Keratinocyte (primary cell): ENCODE results near the gene KIAA1217. TPM values are rescaled to one million over a fixed set of nuclear protein-coding genes. Genes with fewer than 3 reads are reported as not detected.

Experiments
- DNase-seq: peaks from one replicate; pipeline ENCODE4 v3.0.0-alpha.2; 2011; ENCODE audit warnings: low read depth, missing footprints, low spot score
- FAIRE-seq: peaks from 2 replicates; lab custom pipeline; 2011; peaks lifted over from hg19 to GRCh38; lab: Jason Lieb, UNC
- H2AFZ ChIP-seq: 2 replicates; pipeline ENCODE4 v1.6.0; 2012; ENCODE audit warnings: low read length, control low read depth, inconsistent platforms; ENCODE audit not compliant: control insufficient read depth
- H3K27ac ChIP-seq: 2 replicates; pipeline ENCODE4 v1.5.1; 2011; ENCODE audit warnings: low read length; ENCODE audit not compliant: control insufficient read depth, insufficient read depth
- H3K27me3 ChIP-seq: 3 replicates; pipeline ENCODE4 v1.6.0; 2011; ENCODE audit warnings: low read length; ENCODE audit not compliant: control insufficient read depth, insufficient read depth; ENCODE audit errors: extremely low read depth
- H3K36me3 ChIP-seq, 2 experiments: 2 replicates in 1 of 2; 3 replicates in 1 of 2; pipeline ENCODE4 v1.5.1; 2011; ENCODE audit warnings: low read length in 2 of 2, mild to moderate bottlenecking in 1 of 2; ENCODE audit not compliant: control insufficient read depth in 2 of 2, insufficient read depth in 2 of 2; ENCODE audit errors: extremely low read depth in 1 of 2
- H3K4me1 ChIP-seq: 3 replicates; pipeline ENCODE4 v1.5.1; 2011; ENCODE audit warnings: low read length; ENCODE audit not compliant: control insufficient read depth, insufficient read depth; ENCODE audit errors: extremely low read depth
- H3K4me2 ChIP-seq: 3 replicates; pipeline ENCODE4 v1.6.0; 2011; ENCODE audit warnings: low read depth, low read length; ENCODE audit not compliant: control insufficient read depth, insufficient read depth; ENCODE audit errors: extremely low read depth
- H3K4me3 ChIP-seq, 3 experiments: fragments of 200-600 bp in 1 of 3; sonication (generic) in 1 of 3; 2 replicates in 2 of 3; 3 replicates in 1 of 3; pipeline ENCODE4 v1.5.1; 2011 to 2016; ENCODE audit warnings: low read length in 3 of 3, mild to moderate bottlenecking in 3 of 3, control low read depth in 2 of 3, inconsistent platforms in 1 of 3, low read depth in 1 of 3, mixed read lengths in 1 of 3, mixed run types in 1 of 3, moderate library complexity in 1 of 3; ENCODE audit not compliant: control insufficient read depth in 2 of 3, insufficient read depth in 2 of 3; ENCODE audit errors: extremely low read depth in 1 of 3
- H3K79me2 ChIP-seq: 2 replicates; pipeline ENCODE4 v1.6.0; 2012; ENCODE audit warnings: low read length; ENCODE audit not compliant: control insufficient read depth, insufficient read depth
- H3K9ac ChIP-seq: 3 replicates; pipeline ENCODE4 v1.6.0; 2011; ENCODE audit warnings: low read length; ENCODE audit not compliant: control insufficient read depth, insufficient read depth; ENCODE audit errors: extremely low read depth
- H3K9me1 ChIP-seq: 3 replicates; pipeline ENCODE4 v1.6.0; 2011; ENCODE audit warnings: low read length; ENCODE audit not compliant: control insufficient read depth, insufficient read depth; ENCODE audit errors: extremely low read depth
- H3K9me3 ChIP-seq: 2 replicates; pipeline ENCODE4 v1.5.1; 2012; ENCODE audit warnings: low read depth, low read length; ENCODE audit not compliant: control insufficient read depth
- H4K20me1 ChIP-seq: 3 replicates; pipeline ENCODE4 v1.6.0; 2011; ENCODE audit warnings: low read length; ENCODE audit not compliant: control insufficient read depth, insufficient read depth; ENCODE audit errors: extremely low read depth
- CTCF ChIP-seq, 3 experiments: IDR thresholded peaks in 1 of 3; conservative IDR thresholded peaks in 1 of 3; optimal IDR thresholded peaks in 1 of 3; 2 replicates in 2 of 3; 3 replicates in 1 of 3; pipeline versions ENCODE3 to v1.5.1; 2011; ENCODE audit warnings: low read length in 3 of 3, mild to moderate bottlenecking in 3 of 3, moderate library complexity in 2 of 3, control low read depth in 1 of 3, inconsistent platforms in 1 of 3; ENCODE audit not compliant: insufficient read depth in 2 of 3; ENCODE audit errors: extremely low read depth in 1 of 3
- EZH2 ChIP-seq: IDR thresholded peaks from one replicate; pipeline ENCODE4 v1.6.1; 2012; ENCODE audit warnings: inconsistent platforms, mild to moderate bottlenecking, low read length, moderate library complexity
- dilution Hi-C: fragments of 300-500 bp; cut with MboI; formaldehyde crosslinking; loops from one replicate; pipeline ENCODE4 v1.7.0; 2020; ENCODE audit warnings: low sequenced_read_pairs; ENCODE audit not compliant: extremely low pct_ligation_motif_present
- polyA plus RNA-seq, 5 experiments: library from polyadenylated mRNA; depleted of rRNA in 3 of 5; stranded (reverse) in 3 of 5; stranded (forward) in 1 of 5; unstranded in 1 of 5; fragments of >200 nt; gene quantifications; 1 replicate in 1 of 5; 2 replicates in 3 of 5; 3 replicates in 1 of 5; pipeline versions ENCODE4 v1.2.1 to v1.2.3, GENCODE V29; 2011 to 2012; ENCODE audit warnings: missing spikeins in 2 of 5, low read depth in 1 of 5, low replicate concordance in 1 of 5

KIAA1217 gene
- polyA plus RNA-seq, 1 donor (not counting 4 experiments of a cell fraction or from before 2014, with no cell fraction given) = 10.4 TPM

- Histone ChIP-seq H3K4me1 (peaks cover 33% of the 10 kb centered on the region), H3K36me3 (no peaks in the 10 kb centered on the region), H3K27ac (peak overlapping the region; percentile 15), H3K9me3 (no peaks in the 10 kb centered on the region), H3K9me1 (no peaks in the 10 kb centered on the region), H3K27me3 (no peaks in the 10 kb centered on the region), H2AFZ (peak overlapping the region; percentile 88), H3K4me3 (no peak overlapping the region), H4K20me1 (no peaks in the 10 kb centered on the region), H3K4me2 (peak overlapping the region; percentile 61), H3K9ac (peak overlapping the region; percentile 25), H3K79me2 (no peaks in the 10 kb centered on the region)
- TF ChIP-seq EZH2 (no peak), CTCF (optimal IDR thresholded peaks at IDR 0.05 in 1 of 3, IDR thresholded peaks at IDR 0.05 in 1 of 3, conservative IDR thresholded peaks at IDR 0.05 in 1 of 3; ENCODE audit: extremely low read depth in 1 of 3, insufficient read depth in 2 of 3, low read length in 3 of 3) (peak in 1 of 3 experiments; percentile 42)
- dilution Hi-C loops = no loop called here
- peak; percentile 67 for DNase-seq
- FAIRE-seq = peak; percentile 87
These were observed 41.0 kb downstream of the KIAA1217 start for GRCh38 chr10:24249829-24250415.

GRCh38 chr10:24251547-24251946, 42.6 kb downstream of the KIAA1217 start:
- Histone ChIP-seq H3K9me1 (no peaks in the 10 kb centered on the region), H3K79me2 (peaks cover 2% of the 10 kb centered on the region), H3K9me3 (no peaks in the 10 kb centered on the region), H2AFZ (no peak overlapping the region), H3K9ac (no peak overlapping the region), H3K4me1 (peaks cover 43% of the 10 kb centered on the region), H3K4me3 (no peak overlapping the region), H4K20me1 (no peaks in the 10 kb centered on the region), H3K27ac (no peak overlapping the region), H3K4me2 (no peak overlapping the region), H3K36me3 (no peaks in the 10 kb centered on the region), H3K27me3 (no peaks in the 10 kb centered on the region)
- DNase-seq = no peak
- peak; percentile 44 for FAIRE-seq
- dilution Hi-C loops = no loop called here
- no peak for TF ChIP-seq CTCF (optimal IDR thresholded peaks at IDR 0.05 in 1 of 3, IDR thresholded peaks at IDR 0.05 in 1 of 3, conservative IDR thresholded peaks at IDR 0.05 in 1 of 3; ENCODE audit: extremely low read depth in 1 of 3, insufficient read depth in 2 of 3, low read length in 3 of 3)
- TF ChIP-seq EZH2 = no peak
